ENCODE measurements around the gene SLC26A1. TPM values are rescaled to one million over a fixed set of nuclear protein-coding genes. Genes with fewer than 3 reads are reported as not detected.

The SLC26A1 gene
- total and polyA plus RNA-seq, 2 of the 13 experiments (the other 11 are each of a cell fraction or from before 2014, with no cell fraction given), result 5.4 to 22.9 TPM

- no peak for TF ChIP-seq GMEB1 (CRISPR knock-in tag; IDR thresholded peaks at IDR 0.05; ENCODE audit: borderline replicate concordance)
- TF ChIP-seq SMARCC2 (IDR thresholded peaks at IDR 0.05), result no peak
- TF ChIP-seq SSRP1 (CRISPR knock-in tag; IDR thresholded peaks at IDR 0.05), result peak; percentile 68; the same call in 1 of the 2 replicates
- TF ChIP-seq GZF1 (CRISPR knock-in tag; IDR thresholded peaks at IDR 0.05), result no peak
- no peak for TF ChIP-seq CREB3 (CRISPR knock-in tag; IDR thresholded peaks at IDR 0.05)
- TF ChIP-seq ZSCAN30 (CRISPR knock-in tag; IDR thresholded peaks at IDR 0.05), result no peak
- TF ChIP-seq GPBP1L1 (CRISPR knock-in tag; IDR thresholded peaks at IDR 0.05), result no peak
- 0 out of 2 replicates have a peak, but pooled peaks have one; percentile 15 for TF ChIP-seq ZNF275 (CRISPR knock-in tag; IDR thresholded peaks at IDR 0.05; ENCODE audit: borderline replicate concordance)
- no peak for TF ChIP-seq ZNF75D (CRISPR knock-in tag; IDR thresholded peaks at IDR 0.05; ENCODE audit: borderline replicate concordance)
- no peak for TF ChIP-seq GLI4 (CRISPR knock-in tag; IDR thresholded peaks at IDR 0.05; ENCODE audit: borderline replicate concordance)
- no peak for TF ChIP-seq ZFP90 (CRISPR knock-in tag; IDR thresholded peaks at IDR 0.05; ENCODE audit: borderline replicate concordance)
- no peak for TF ChIP-seq ZNF496 (CRISPR knock-in tag; IDR thresholded peaks at IDR 0.05; ENCODE audit: insufficient replicate concordance)
- TF ChIP-seq ZC3H13 (CRISPR knock-in tag; IDR thresholded peaks at IDR 0.05), result peak; percentile 32
- no peak for TF ChIP-seq ZNF33A (CRISPR knock-in tag; IDR thresholded peaks at IDR 0.05; ENCODE audit: borderline replicate concordance)
- no peak for TF ChIP-seq HMGXB4 (CRISPR knock-in tag; IDR thresholded peaks at IDR 0.05; ENCODE audit: borderline replicate concordance in 1 of 2, low read depth in 1 of 2)
- TF ChIP-seq U2AF2 (IDR thresholded peaks at IDR 0.05; ENCODE audit: low read depth, low read length), result no peak
- no peak for TF ChIP-seq NR0B2 (CRISPR knock-in tag; IDR thresholded peaks at IDR 0.05)
- TF ChIP-seq ZNF878 (CRISPR knock-in tag; IDR thresholded peaks at IDR 0.05), result no peak
- TF ChIP-seq RBFOX2 (IDR thresholded peaks at IDR 0.05; ENCODE audit: low read depth, low read length), result peak; percentile 72
- no peak for TF ChIP-seq MED13 (CRISPR knock-in tag; IDR thresholded peaks at IDR 0.05)
Observed at GRCh38 chr4:987624-988513, 5.3 kb downstream of the SLC26A1 start (continued).

All from HepG2 (cell line).